Measurements from ENCODE around the gene CFAP91. TPM values are rescaled to one million over a fixed set of nuclear protein-coding genes. Genes with fewer than 3 reads are reported as not detected.
"Not testable (repeated sequence)": the region's sequence is repeated elsewhere in the genome, so short reads cannot be mapped to it uniquely, and the experiment has no call there.

The CFAP91 gene
- polyA plus RNA-seq, 5 donors: 6.0 to 12.0 (median 8.1) TPM

GRCh38 chr3:119676771-119677640 is 25.8 kb upstream of the CFAP91 start, which contains the start of gene COX17:
Gene COX17 (minus strand): TSS chr3:119677406. CDS start chr3:119677310, 96 bp downstream.
- DNase-seq: peak; percentile 93 to 95

DNA sequence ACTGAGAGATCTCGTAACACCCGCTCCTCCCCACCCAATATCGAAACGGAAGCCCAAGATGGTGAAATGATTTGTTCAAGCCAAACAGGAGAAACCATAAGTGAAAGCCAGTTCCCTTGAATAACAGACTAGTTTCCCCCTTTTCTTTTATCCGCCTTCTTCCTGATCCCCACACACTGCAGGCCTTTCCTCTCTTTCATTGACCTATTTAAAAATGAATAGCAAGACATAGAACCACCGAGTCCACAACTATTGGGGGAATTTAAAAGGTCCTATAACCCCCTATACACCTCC is 25.2 kb upstream of the CFAP91 start:
- DNase-seq: no peak

DNA sequence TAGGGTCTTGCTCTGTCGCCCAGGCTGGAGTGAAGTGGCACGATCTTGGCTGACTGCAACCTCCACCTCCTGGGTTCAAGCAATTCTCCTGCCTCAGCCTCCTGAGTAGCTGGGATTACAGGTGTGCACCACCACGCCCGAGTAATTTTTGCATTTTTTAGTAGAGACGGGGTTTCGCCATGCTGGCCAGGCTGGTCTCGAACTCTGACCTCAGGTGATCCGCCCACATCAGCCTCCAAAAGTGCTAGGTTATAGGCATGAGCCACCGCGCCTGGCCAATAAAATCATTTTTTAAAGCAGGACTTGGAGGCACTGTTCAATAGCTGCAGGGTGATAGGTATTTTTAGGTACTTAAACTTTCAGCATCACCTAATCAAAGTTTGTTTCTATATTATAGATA is 24.6 kb upstream of the CFAP91 start:
- DNase-seq: not testable (repeated sequence)

DNA sequence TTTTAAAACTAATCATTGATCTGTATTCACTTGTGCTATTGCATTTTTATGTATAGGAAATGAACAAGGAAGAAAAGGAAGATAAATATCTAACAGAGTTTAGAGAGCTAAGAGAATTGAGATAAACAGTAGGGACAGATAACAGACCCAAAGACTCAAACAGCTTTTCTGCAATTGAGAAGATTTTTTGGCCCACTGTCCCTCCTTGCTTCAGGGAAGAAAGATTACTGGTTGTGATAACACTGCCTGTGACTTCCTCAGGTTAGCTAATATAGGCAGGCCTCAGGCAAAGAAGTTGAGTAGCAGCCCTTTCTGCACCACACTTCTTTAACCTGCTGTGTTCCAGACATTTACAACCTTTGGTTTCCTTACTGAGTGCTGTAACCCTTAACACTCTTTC is 22.9 kb upstream of the CFAP91 start:
- DNase-seq: no peak

DNA sequence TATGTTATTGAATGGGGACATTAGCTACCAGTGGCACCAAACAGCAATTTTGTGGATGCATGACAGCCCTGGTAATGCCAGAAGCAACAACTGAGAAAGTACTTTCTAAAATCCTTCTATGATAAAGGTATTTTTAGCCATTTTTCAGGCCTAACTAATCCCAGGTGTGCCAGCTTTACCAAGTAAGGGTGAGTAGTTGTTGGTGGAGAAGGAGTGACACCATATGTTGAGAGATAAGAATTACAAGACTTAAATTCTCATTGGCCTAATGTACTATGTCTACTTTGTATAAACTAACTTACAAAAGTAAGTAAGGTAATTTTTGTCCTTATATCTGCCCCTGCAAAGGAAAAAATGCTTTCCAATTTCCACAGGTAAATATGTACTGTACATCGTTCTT is 21.5 kb upstream of the CFAP91 start:
- no peak for DNase-seq

- no peak for DNase-seq
Observed at GRCh38 chr3:119683421-119683820, 19.4 kb upstream of the CFAP91 start.

GRCh38 chr3:119690043-119690656 is 12.7 kb upstream of the CFAP91 start:
- no peak for DNase-seq

GRCh38 chr3:119695480-119695879 is 7.3 kb upstream of the CFAP91 start:
- no peak for DNase-seq

DNA sequence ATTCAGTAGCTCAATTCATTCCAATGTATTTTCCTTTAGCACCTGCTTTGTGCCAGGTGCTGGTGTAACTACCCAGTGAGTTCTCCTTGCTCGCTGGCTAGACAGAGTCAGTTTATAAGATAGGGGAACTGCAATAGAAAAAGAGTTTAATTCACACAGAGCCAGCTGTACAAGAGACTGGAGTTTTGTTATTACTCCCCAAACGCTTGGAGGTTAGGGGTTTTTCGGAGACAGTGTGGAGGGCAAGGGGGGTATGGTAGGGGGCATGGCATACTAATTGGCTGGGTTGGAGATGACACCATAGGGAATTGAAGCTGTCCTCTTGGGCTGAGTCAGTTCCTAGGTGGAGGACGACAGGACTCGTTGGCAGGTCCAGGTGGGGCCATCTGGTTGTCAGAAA is 5.4 kb upstream of the CFAP91 start:
- DNase-seq: no peak

DNA sequence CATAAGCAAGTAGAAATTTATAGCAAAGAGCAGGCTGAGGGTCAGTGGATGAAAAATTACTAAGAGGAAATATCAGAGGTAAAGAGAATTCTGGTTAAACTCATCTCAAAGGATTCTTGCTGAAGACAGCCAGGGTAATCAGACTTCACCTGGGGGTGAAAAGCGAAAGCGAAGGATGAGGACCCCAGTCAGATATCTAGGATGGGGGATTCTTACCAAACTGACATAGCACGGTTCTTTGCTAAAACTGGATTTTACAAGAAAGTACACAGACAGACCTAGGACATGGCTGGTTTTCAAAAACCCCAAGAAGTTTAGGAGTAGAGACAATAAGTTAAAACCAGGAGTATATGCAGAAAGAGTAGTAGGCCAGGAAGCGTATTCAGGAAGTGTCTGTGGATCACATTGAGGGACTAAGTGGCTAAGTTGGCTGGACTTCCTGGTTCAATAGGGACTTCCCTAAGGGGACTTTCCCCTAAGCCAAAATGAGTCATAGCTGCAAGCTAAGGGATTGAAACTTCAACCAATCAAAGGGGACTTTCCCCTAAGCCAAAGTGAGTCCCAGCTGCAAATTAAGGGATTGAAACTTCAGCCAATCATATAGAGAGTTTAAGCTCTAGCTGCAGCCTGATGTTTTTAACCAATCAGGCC is 2.4 kb upstream of the CFAP91 start:
- DNase-seq: no peak

- no peak for DNase-seq
Observed at GRCh38 chr3:119700920-119701734, 1.7 kb upstream of the CFAP91 start.

DNA sequence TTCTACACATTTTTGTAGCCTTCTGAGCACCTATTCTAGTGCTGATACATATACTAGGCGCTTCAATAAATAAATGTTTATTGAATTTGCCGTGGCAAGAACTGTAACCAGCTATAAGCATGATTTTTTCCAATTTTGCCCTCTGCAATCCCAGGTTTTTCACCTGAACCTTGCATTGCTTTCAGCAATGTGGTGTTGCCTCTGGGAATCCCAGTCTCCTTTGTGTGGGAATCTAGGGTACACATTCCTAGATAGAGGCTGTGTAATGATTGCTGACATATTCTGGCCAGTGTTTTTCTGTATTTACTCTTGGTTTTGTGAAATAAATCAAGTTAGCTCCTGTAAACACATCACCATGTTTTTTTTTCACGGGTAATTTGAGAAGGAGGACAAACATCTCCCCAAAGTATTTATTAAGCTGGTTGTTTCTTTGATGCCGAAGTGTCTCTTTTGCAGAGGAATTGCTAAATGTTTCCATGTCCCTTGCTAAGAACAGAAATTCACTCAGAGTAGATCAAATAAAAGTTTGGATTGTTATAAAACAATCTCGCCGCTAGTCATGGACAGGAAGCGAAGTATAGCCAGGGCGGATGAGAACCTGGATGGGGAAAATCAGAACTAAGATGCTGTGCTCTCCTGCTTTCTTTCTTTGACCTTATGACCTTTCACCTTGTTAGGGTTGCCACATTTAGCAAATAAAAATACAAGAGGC is 1.2 kb downstream of the CFAP91 start:
- no peak for DNase-seq

GRCh38 chr3:119715105-119715504 is 12.3 kb downstream of the CFAP91 start:
- DNase-seq: no peak

- no peak for DNase-seq
Observed at GRCh38 chr3:119716998-119717397, 14.2 kb downstream of the CFAP91 start.

GRCh38 chr3:119717520-119717919 is 14.7 kb downstream of the CFAP91 start:
- DNase-seq: no peak

GRCh38 chr3:119723022-119723421 is 20.2 kb downstream of the CFAP91 start:
- no peak for DNase-seq

DNA sequence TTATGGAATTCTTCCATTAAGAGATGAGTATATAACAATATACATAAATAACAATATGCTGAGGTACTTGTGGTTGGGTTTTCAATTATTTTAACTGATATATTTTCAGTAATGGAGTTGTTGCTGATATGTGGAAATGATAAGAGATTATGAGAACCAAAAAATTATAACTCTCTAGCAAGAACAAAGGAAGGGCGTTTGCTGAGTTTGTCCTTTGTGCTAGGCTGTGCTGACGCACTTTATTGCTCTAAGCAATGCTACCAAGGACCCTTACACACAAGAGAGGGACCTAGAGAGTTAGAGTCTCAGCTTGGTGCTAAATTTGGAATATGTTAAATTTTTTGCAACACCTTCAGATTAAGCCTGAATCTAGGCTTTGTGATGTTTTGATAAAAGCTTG is 24.1 kb downstream of the CFAP91 start:
- no peak for DNase-seq

- no peak for DNase-seq
Observed at GRCh38 chr3:119729996-119730395, 27.2 kb downstream of the CFAP91 start.

DNA sequence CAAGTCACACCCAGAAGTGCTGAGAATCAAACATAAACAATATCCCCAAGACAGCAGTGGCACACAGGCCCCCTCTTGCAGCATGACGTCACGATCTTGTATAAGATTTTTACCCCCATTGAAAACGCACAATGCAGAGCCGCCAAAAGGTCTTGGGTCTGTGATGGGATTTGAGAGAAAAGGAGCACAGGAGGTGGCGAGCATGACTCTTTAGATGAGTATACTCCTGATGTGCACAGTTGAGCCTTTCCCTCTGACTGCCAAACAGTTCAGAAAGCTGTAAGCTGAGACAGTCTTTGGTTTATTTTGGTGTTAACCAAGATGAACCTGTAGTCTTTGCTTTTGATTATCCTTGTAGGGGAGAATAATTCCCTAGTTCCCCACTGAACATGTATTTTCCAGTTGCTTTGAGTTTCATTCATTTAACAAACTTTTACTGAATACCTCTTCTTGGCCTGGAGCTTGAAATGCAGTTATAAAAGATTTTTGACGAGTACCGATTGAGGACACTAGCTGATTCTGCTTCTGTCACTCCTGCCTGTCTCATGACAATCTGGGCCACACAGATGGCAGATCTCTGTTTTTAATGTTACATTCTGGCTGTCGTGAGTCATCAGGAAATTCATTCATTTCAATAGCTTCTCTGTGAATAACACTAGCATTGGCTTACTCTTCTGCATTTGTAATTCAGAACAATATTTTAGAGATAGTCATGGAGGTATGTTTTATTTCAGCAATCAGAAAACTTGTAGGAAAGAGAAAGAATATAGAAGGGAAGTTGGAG is 28.9 kb downstream of the CFAP91 start:
- DNase-seq: no peak

DNA sequence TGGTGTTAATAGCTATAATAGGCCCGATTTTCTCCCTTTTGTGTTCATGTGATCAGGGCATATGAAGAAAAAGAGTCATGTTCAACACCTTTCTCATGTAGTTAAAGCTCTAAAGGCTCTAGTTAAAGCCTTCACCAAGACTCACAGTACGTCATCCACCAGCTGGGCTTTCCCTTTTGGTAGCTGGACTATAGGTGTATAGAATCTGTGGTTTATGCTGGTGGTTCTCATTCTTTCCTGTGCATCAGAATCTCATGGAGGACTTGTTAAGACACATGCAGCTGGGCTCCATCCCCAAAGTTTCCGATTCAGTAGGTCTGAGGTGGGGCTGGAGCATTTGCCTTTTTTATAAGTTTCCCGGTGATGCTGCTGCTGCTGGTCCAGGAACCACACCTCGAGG is 31.0 kb downstream of the CFAP91 start:
- no peak for DNase-seq

GRCh38 chr3:119738741-119739140 is 35.9 kb downstream of the CFAP91 start:
- no peak for DNase-seq

Measured in right lung (tissue), 5 donors.